Upper lobe of right lung (tissue), 1 donor: ENCODE data around the gene ANKS1A. TPM values are rescaled to one million over a fixed set of nuclear protein-coding genes. Genes with fewer than 3 reads are reported as not detected.
A peak's percentile ranks its signal among the peaks of the same experiment; 100 is the strongest.

Source experiments
- ATAC-seq: fragments of 200-7000 bp; cut with Tn5 transposase; one replicate; pipeline ENCODE4 v1.9.1; 2020; ENCODE audit warnings: mild to moderate bottlenecking, moderate library complexity
- DNase-seq: peaks from one replicate; pipeline ENCODE4 v3.0.0-alpha.2; 2020
- H3K27ac ChIP-seq: fragments of 200-600 bp; one replicate; pipeline ENCODE4 v1.8.0; 2022
- H3K27me3 ChIP-seq: fragments of 200-600 bp; one replicate; pipeline ENCODE4 v1.8.0; 2022; ENCODE audit warnings: mild to moderate bottlenecking
- H3K36me3 ChIP-seq: fragments of 200-600 bp; one replicate; pipeline ENCODE4 v1.8.0; 2022
- H3K4me1 ChIP-seq: fragments of 200-600 bp; one replicate; pipeline ENCODE4 v1.8.0; 2022
- H3K4me3 ChIP-seq: fragments of 200-600 bp; one replicate; pipeline ENCODE4 v1.8.0; 2022; ENCODE audit warnings: mild to moderate bottlenecking
- H3K9me3 ChIP-seq: fragments of 200-600 bp; one replicate; pipeline ENCODE4 v1.8.0; 2022
- CTCF ChIP-seq: fragments of 200-600 bp; IDR thresholded peaks from one replicate; pipeline ENCODE4 v1.8.0; 2022; ENCODE audit warnings: antibody characterized with exemption
- intact Hi-C: fragments of 100-400 bp; cut with DNase I; formaldehyde crosslinking; loops from one replicate; pipeline ENCODE4 v1.11.0; 2022
- total RNA-seq: library from RNA; stranded (reverse); fragmentation: NEBNext Ultra II Directional; extraction: Animal tissue kit (Norgen Biotek cat#: 25700); gene quantifications from one replicate; pipeline ENCODE4 v1.2.1, GENCODE V29; 2021
- donor health status: DM: no; HTN: yes; CAD: no; lungs with severe emphysema.

Gene ANKS1A
- total RNA-seq, 1 donor from 2014 or later: 59.0 TPM

GRCh38 chr6:35077713-35078105 is 188.7 kb downstream of the ANKS1A start:
- intact Hi-C loops: no loop called here
- Histone ChIP-seq H3K4me1 (peaks cover 4% of the 10 kb centered on the region), H3K27ac (no peak overlapping the region), H3K36me3 (peaks cover 91% of the 10 kb centered on the region), H3K4me3 (no peak overlapping the region), H3K27me3 (no peaks in the 10 kb centered on the region), H3K9me3 (no peaks in the 10 kb centered on the region)
- DNase-seq: peak; percentile 18
- TF ChIP-seq CTCF: no peak
- ATAC-seq: no peak

GRCh38 chr6:35078226-35078850 is 189.3 kb downstream of the ANKS1A start:
- no peak overlapping the region for H3K27ac ChIP-seq
- no peak for TF ChIP-seq CTCF
- DNase-seq: peak; percentile 53
- peaks cover 4% of the 10 kb centered on the region for H3K4me1 ChIP-seq
- intact Hi-C loops: no loop called here
- H3K36me3 ChIP-seq: peaks cover 91% of the 10 kb centered on the region
- no peak for ATAC-seq
- no peak overlapping the region for H3K4me3 ChIP-seq
- H3K27me3 ChIP-seq: no peaks in the 10 kb centered on the region
- no peaks in the 10 kb centered on the region for H3K9me3 ChIP-seq

GRCh38 chr6:35078896-35079295 is 189.8 kb downstream of the ANKS1A start:
- peaks cover 91% of the 10 kb centered on the region for H3K36me3 ChIP-seq
- DNase-seq (peak; percentile 57), ATAC-seq (no peak)
- no peaks in the 10 kb centered on the region for H3K9me3 ChIP-seq
- peaks cover 4% of the 10 kb centered on the region for H3K4me1 ChIP-seq
- intact Hi-C loops: no loop called here
- no peaks in the 10 kb centered on the region for H3K27me3 ChIP-seq
- no peak overlapping the region for H3K27ac ChIP-seq
- H3K4me3 ChIP-seq: no peak overlapping the region
- TF ChIP-seq CTCF: no peak

- Histone ChIP-seq H3K9me3 (no peaks in the 10 kb centered on the region), H3K27me3 (no peaks in the 10 kb centered on the region), H3K4me1 (peaks cover 4% of the 10 kb centered on the region), H3K36me3 (peaks cover 91% of the 10 kb centered on the region), H3K4me3 (no peak overlapping the region), H3K27ac (no peak overlapping the region)
- intact Hi-C loops: no loop called here
- DNase-seq (peak; percentile 48), ATAC-seq (no peak)
- TF ChIP-seq CTCF: no peak
These were observed 190.4 kb downstream of the ANKS1A start for GRCh38 chr6:35079311-35080000.

- Histone ChIP-seq H3K27me3 (no peaks in the 10 kb centered on the region), H3K4me1 (peaks cover 4% of the 10 kb centered on the region), H3K36me3 (peaks cover 91% of the 10 kb centered on the region), H3K9me3 (no peaks in the 10 kb centered on the region), H3K4me3 (no peak overlapping the region), H3K27ac (no peak overlapping the region)
- ATAC-seq (no peak), DNase-seq (peak; percentile 35)
- no peak for TF ChIP-seq CTCF
- intact Hi-C loops: no loop called here
These were observed 191.1 kb downstream of the ANKS1A start for GRCh38 chr6:35080016-35080680.
